H9 (cell line): ENCODE data around the gene TRANK1. TPM values are rescaled to one million over a fixed set of nuclear protein-coding genes. Genes with fewer than 3 reads are reported as not detected.
A peak's percentile ranks its signal among the peaks of the same experiment; 100 is the strongest.

Source experiments
- DNase-seq: peaks from one replicate; pipeline ENCODE4 v3.0.0-alpha.2; 2017
- H2AFZ ChIP-seq: one replicate; pipeline ENCODE4 v1.6.1; 2013; ENCODE audit warnings: mild to moderate bottlenecking, low read length, control low read depth, moderate library complexity
- H2AK5ac ChIP-seq: 2 replicates; pipeline ENCODE4 v1.6.1; 2013; ENCODE audit warnings: low read length, control low read depth, mixed read lengths; ENCODE audit not compliant: insufficient read length
- H2BK120ac ChIP-seq: one replicate; pipeline ENCODE4 v1.6.1; 2013; ENCODE audit warnings: low read depth, mild to moderate bottlenecking, low read length, control low read depth, inconsistent platforms; ENCODE audit not compliant: poor library complexity, severe bottlenecking
- H2BK12ac ChIP-seq: 2 replicates; pipeline ENCODE4 v1.6.1; 2013; ENCODE audit warnings: low read length, control low read depth, mixed read lengths, low read depth; ENCODE audit not compliant: insufficient read length
- H2BK15ac ChIP-seq: 2 replicates; pipeline ENCODE4 v1.6.1; 2013; ENCODE audit warnings: low read depth, low read length, control low read depth
- H2BK20ac ChIP-seq: one replicate; pipeline ENCODE4 v1.6.1; 2013; ENCODE audit warnings: low read depth, mild to moderate bottlenecking, low read length, control low read depth, inconsistent platforms; ENCODE audit not compliant: poor library complexity, severe bottlenecking
- H2BK5ac ChIP-seq: 2 replicates; pipeline ENCODE4 v1.6.1; 2013; ENCODE audit warnings: low read length, control low read depth, mixed read lengths; ENCODE audit not compliant: insufficient read length
- H3K14ac ChIP-seq: 2 replicates; pipeline ENCODE4 v1.6.1; 2013; ENCODE audit warnings: low read length, control low read depth; ENCODE audit not compliant: insufficient read depth
- H3K18ac ChIP-seq: 2 replicates; pipeline ENCODE4 v1.6.1; 2013; ENCODE audit warnings: low read depth, mild to moderate bottlenecking, mixed read lengths, low read length, control low read depth; ENCODE audit not compliant: insufficient read length
- H3K23ac ChIP-seq: 2 replicates; pipeline ENCODE4 v1.6.1; 2013; ENCODE audit warnings: low read length, control low read depth, mixed read lengths, low read depth; ENCODE audit not compliant: insufficient read length
- H3K23me2 ChIP-seq: 2 replicates; pipeline ENCODE4 v1.6.1; 2013; ENCODE audit warnings: low read depth, mild to moderate bottlenecking, mixed read lengths, low read length, control low read depth; ENCODE audit not compliant: insufficient read length, poor library complexity, severe bottlenecking
- H3K27ac ChIP-seq: 2 replicates; pipeline ENCODE4 v1.5.1; 2013; ENCODE audit warnings: low read length, control low read depth, mixed read lengths, low read depth; ENCODE audit not compliant: insufficient read length
- H3K27me3 ChIP-seq: 2 replicates; pipeline ENCODE4 v1.6.1; 2013; ENCODE audit warnings: low read length, control low read depth, inconsistent platforms; ENCODE audit not compliant: insufficient read depth
- H3K4ac ChIP-seq: 2 replicates; pipeline ENCODE4 v1.6.1; 2013; ENCODE audit warnings: low read depth, mild to moderate bottlenecking, control low read depth, inconsistent platforms, low read length, moderate library complexity
- H3K4me1 ChIP-seq: 2 replicates; pipeline ENCODE4 v1.6.1; 2013; ENCODE audit warnings: low read length, control low read depth, inconsistent platforms; ENCODE audit not compliant: insufficient read depth
- H3K4me2 ChIP-seq: 2 replicates; pipeline ENCODE4 v1.6.1; 2013; ENCODE audit warnings: low read length, control low read depth, mixed read lengths; ENCODE audit not compliant: insufficient read length, insufficient read depth
- H3K56ac ChIP-seq: 2 replicates; pipeline ENCODE4 v1.6.1; 2013; ENCODE audit warnings: low read depth, mild to moderate bottlenecking, mixed read lengths, low read length, control low read depth; ENCODE audit not compliant: insufficient read length
- H3K79me1 ChIP-seq: 2 replicates; pipeline ENCODE4 v1.6.1; 2013; ENCODE audit warnings: low read depth, mild to moderate bottlenecking, moderate library complexity, low read length, control low read depth, inconsistent platforms; ENCODE audit not compliant: insufficient read depth, poor library complexity, severe bottlenecking
- H3K79me2 ChIP-seq: 2 replicates; pipeline ENCODE4 v1.6.1; 2013; ENCODE audit warnings: low read length, control low read depth, inconsistent platforms; ENCODE audit not compliant: insufficient read depth
- H3K9ac ChIP-seq: 2 replicates; pipeline ENCODE4 v1.6.1; 2013; ENCODE audit warnings: low read length, control low read depth, mixed read lengths; ENCODE audit not compliant: insufficient read length; ENCODE audit errors: extremely low read depth
- H3K9me3 ChIP-seq: one replicate; pipeline ENCODE4 v1.6.1; 2013; ENCODE audit warnings: low read depth, low read length, inconsistent platforms; ENCODE audit not compliant: control insufficient read depth
- H3T11ph ChIP-seq: one replicate; pipeline ENCODE4 v1.6.1; 2013; ENCODE audit warnings: mild to moderate bottlenecking, low read length, control low read depth, inconsistent platforms
- H4K20me1 ChIP-seq: one replicate; pipeline ENCODE4 v1.6.1; 2013; ENCODE audit not compliant: control insufficient read depth, insufficient read length, insufficient read depth
- H4K5ac ChIP-seq: 2 replicates; pipeline ENCODE4 v1.6.1; 2013; ENCODE audit warnings: low read depth, mild to moderate bottlenecking, mixed read lengths, low read length, control low read depth; ENCODE audit not compliant: insufficient read length
- H4K8ac ChIP-seq: replicated peaks from 2 replicates; pipeline ENCODE4 v1.6.1; 2013; ENCODE audit warnings: low read length, control low read depth, mixed read lengths, low read depth; ENCODE audit not compliant: insufficient read length
- H4K91ac ChIP-seq: 2 replicates; pipeline ENCODE4 v1.6.1; 2013; ENCODE audit warnings: low read depth, mild to moderate bottlenecking, moderate library complexity, mixed read lengths, low read length, control low read depth; ENCODE audit not compliant: insufficient read length
- H3K27ac Mint-ChIP-seq, 3 experiments: 2 replicates in 2 of 3; 3 replicates in 1 of 3; pipeline ENCODE4 v1.8.0; 2020 to 2021; ENCODE audit warnings: mixed read lengths in 3 of 3, mild to moderate bottlenecking in 1 of 3, moderate library complexity in 1 of 3
- H3K27me3 Mint-ChIP-seq: 2 replicates; pipeline ENCODE4 v1.8.0; 2021; ENCODE audit warnings: low read depth, mild to moderate bottlenecking, moderate library complexity, mixed read lengths
- H3K36me3 Mint-ChIP-seq, 3 experiments: 2 replicates in 2 of 3; 3 replicates in 1 of 3; pipeline ENCODE4 v1.8.0; 2020 to 2021; ENCODE audit warnings: low read depth in 3 of 3, mixed read lengths in 3 of 3; ENCODE audit not compliant: insufficient read depth in 1 of 3
- H3K4me1 Mint-ChIP-seq, 2 experiments: 2 replicates each; pipeline ENCODE4 v1.8.0; 2020; ENCODE audit warnings: mixed read lengths in 2 of 2
- H3K4me3 Mint-ChIP-seq, 2 experiments: 2 replicates in 1 of 2; 3 replicates in 1 of 2; pipeline ENCODE4 v1.8.0; 2020 to 2021; ENCODE audit warnings: mild to moderate bottlenecking in 2 of 2, mixed read lengths in 2 of 2, moderate library complexity in 1 of 2
- H3K9me3 Mint-ChIP-seq, 2 experiments: 2 replicates in 1 of 2; 3 replicates in 1 of 2; pipeline ENCODE4 v1.8.0; 2020; ENCODE audit warnings: mild to moderate bottlenecking in 2 of 2, mixed read lengths in 2 of 2, moderate library complexity in 1 of 2
- WGBS: extraction: QIAGEN DNeasy Blood & Tissue Kit; methylation state at CpG from one replicate; pipeline ENCODE4 v1.1.7; 2013; ENCODE audit warnings: missing lambda C conversion rate, low lambda C conversion rate, mixed read lengths; ENCODE audit not compliant: insufficient read length; ENCODE audit errors: extremely low coverage; 5-methylcytosine and 5-hydroxymethylcytosine counted together
- total RNA-seq: library from RNA; stranded (reverse); gene quantifications from 2 replicates; pipeline ENCODE4 v1.2.1, GENCODE V29; 2021
- TF ChIP-seq, protein P1 (sequence below): fragments of 200-600 bp; sonication (generic); conservative IDR thresholded peaks from 3 replicates; pipeline ENCODE4 v1.8.0; 2021; ENCODE audit warnings: antibody characterized with exemption, mild to moderate bottlenecking

TRANK1 gene
- total RNA-seq, 1 experiment from 2014 or later, result 5.9 TPM

- Histone ChIP-seq H3K27me3 (no peaks in the 10 kb centered on the region), H4K5ac (no peak overlapping the region), H3K9me3 (no peaks in the 10 kb centered on the region), H3K23ac (no peak overlapping the region), H2BK15ac (no peak overlapping the region), H4K91ac (no peak overlapping the region), H3K79me2 (no peaks in the 10 kb centered on the region), H2AK5ac (no peak overlapping the region), H2BK20ac (no peak overlapping the region), H4K8ac (no peak overlapping the region), H2BK120ac (peak overlapping the region; percentile 91), H3K79me1 (no peaks in the 10 kb centered on the region), H3K27ac (no peak overlapping the region), H4K20me1 (no peaks in the 10 kb centered on the region), H2AFZ (peak overlapping the region; percentile 78), H3K23me2 (no peaks in the 10 kb centered on the region), H3K56ac (no peak overlapping the region), H3K4ac (no peak overlapping the region), H3K14ac (no peak overlapping the region), H3T11ph (no peak overlapping the region), H3K18ac (no peak overlapping the region), H3K9ac (no peak overlapping the region), H3K4me1 (peaks cover 5% of the 10 kb centered on the region; the same call in 1 of the 2 replicates), H2BK5ac (no peak overlapping the region), H2BK12ac (no peak overlapping the region), H3K4me2 (no peak overlapping the region)
- Mint-ChIP-seq H3K36me3 (no peaks in the 10 kb centered on the region), H3K4me1 (peaks cover 21 to 26% of the 10 kb centered on the region in 2 experiments), H3K4me3 (no peak overlapping the region), H3K27me3 (no peaks in the 10 kb centered on the region), H3K27ac (peak overlapping the region; percentile 4 to 71 (median 16); a peak in 6 of 7 replicates), H3K9me3 (no peaks in the 10 kb centered on the region)
- peak; percentile 69 for DNase-seq
- TF ChIP-seq, protein P1, sequence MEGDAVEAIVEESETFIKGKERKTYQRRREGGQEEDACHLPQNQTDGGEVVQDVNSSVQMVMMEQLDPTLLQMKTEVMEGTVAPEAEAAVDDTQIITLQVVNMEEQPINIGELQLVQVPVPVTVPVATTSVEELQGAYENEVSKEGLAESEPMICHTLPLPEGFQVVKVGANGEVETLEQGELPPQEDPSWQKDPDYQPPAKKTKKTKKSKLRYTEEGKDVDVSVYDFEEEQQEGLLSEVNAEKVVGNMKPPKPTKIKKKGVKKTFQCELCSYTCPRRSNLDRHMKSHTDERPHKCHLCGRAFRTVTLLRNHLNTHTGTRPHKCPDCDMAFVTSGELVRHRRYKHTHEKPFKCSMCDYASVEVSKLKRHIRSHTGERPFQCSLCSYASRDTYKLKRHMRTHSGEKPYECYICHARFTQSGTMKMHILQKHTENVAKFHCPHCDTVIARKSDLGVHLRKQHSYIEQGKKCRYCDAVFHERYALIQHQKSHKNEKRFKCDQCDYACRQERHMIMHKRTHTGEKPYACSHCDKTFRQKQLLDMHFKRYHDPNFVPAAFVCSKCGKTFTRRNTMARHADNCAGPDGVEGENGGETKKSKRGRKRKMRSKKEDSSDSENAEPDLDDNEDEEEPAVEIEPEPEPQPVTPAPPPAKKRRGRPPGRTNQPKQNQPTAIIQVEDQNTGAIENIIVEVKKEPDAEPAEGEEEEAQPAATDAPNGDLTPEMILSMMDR, result no peak
- no CpG with 5 or more reads among the region's 3 CpGs for WGBS
These were observed 20.6 kb upstream of the TRANK1 start for GRCh38 chr3:36965440-36965839.
